Measurements from ENCODE around the gene NEURL3.
A peak's percentile ranks its signal among the peaks of the same experiment; 100 is the strongest.

The NEURL3 gene

DNA sequence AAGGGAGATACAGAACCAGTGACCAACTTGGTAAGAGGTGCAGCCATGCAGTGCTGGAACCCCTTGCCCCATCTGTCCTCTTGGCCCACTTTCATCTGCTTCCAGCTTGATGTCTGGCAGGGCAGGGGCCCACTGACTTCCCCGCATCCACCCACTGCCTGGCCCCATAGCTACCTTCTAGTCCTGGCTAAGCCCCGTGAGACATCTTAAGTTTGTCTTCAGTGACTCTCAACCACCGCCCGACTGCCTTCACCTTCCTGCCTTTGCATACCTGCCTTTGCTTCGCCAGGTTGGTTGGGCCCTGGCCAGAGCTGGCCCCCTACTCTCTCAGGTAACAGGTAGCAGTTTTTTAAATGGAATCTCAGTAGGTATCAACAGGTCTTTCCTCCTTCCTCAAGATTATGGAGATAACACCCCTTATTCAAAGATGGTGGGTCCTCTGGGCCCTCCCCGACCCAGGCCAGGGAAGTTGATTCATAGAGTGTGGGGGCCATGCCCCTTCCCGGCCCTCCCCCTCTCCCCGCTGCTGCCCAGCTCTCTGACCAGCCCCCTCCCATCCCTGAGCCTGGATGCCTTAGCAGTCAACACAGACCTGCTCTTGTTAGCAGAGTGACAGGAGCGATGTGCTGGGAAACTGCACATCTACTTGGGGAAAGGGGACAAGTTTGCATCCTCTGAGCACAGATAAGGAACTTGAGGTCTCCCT is 34.2 kb upstream of the NEURL3 start:
- DNase-seq = no peak

DNA sequence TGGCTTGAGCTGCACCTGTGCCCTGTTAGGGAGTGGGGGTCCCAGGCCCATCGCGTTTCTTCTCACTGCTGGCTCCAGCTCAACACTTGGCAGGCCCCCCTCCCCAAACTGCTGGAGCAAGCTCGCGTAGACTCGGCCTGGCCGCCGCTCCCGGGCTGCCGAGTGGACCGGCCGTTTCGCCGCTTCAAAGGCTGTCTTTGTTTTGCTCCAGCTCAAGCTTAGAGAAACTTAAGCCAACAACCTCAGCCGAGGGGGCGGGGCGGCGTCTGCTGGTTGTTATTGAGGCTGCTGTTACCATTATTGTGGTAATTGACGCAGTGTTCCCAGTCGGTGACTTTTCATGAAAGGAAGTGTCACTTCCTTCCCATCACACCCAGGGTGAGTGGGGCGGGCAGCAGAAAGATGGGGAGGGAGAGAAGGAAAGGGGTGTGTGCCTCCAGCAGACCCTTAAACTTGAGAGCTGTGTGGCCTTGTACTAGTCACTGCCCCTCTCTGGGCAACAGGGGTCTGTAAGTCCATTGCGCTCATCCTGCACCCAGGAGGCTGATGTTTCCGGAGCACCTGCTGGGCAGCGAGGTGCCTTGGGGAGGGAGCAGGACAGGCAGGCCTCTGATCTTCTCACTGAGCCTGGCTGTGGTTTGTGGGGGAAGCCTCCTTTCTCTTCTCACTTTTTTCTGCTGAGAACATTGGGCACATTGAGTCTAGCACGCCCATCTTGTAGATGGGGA is 33.5 kb upstream of the NEURL3 start:
- DNase-seq = no peak

DNA sequence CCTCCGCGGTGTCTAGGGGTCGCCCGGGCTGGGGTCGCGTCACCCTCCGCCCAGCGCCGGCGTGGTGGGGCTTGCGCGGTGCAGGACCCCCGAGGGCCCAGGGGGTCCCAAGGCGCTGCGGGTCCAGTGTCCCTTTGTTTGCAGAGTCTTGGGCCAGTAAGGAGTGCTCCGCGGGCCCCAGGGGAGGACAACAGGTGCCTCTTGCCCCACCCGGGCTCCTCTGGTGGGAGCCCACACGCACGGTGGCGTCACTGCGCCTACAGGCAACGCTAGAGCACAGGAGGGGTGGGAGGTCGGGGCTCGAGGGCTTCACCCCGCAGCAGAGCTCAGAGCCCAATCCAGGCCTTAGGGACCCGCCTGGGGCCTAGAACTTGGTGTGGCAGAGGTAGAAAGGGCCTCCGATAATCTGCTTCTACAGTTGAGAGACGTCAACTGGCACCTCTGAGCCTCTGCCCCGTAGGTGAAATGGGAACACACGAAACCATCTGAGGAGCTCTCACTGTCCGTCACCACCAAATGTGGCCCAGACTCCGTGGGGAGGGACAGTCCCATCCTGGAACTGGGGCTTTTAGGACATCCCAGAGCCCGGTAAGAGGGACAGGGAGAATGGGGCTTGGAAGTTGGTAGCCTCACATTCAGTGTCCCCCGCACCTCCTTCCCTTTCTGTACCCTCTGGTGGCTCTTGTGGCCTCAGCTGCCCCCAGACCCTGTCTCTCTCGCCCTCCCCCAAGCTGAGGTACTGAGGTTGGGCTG is 32.8 kb upstream of the NEURL3 start:
- DNase-seq = no peak

DNA sequence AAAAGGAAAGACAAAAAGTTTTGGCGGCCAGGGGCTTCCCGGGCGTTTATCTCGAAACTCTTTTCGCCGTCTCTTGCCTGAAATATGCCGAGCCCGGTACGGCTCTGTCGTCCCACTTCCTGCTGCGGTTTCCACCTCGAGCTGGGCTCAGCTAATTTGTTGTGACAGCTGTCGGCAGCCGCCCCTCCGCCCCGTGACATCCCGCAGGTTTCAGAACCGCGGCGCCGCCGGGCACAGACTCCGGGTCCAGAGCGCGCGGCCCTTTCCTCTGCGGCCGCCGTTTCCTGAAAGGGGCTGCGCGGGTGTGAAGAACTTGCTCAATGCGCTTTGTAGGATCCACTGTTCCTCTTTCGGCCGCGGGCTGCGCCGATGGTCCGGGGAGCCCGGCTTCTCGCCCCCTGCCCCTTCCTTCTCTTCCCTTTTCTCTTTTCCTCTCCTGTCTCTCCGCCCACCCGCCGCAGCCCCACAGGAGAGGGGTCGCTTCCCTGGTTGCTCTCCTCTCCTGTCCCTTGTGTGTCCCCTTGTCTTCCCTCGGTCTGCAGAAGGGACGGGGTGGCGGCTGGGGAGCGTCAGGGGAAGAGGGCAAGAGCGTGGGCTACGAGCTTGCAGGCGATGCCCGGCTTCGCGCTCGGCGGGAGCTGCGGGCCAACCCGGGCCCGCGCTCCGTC is 32.0 kb upstream of the NEURL3 start:
- peak; percentile 23 for DNase-seq

DNA sequence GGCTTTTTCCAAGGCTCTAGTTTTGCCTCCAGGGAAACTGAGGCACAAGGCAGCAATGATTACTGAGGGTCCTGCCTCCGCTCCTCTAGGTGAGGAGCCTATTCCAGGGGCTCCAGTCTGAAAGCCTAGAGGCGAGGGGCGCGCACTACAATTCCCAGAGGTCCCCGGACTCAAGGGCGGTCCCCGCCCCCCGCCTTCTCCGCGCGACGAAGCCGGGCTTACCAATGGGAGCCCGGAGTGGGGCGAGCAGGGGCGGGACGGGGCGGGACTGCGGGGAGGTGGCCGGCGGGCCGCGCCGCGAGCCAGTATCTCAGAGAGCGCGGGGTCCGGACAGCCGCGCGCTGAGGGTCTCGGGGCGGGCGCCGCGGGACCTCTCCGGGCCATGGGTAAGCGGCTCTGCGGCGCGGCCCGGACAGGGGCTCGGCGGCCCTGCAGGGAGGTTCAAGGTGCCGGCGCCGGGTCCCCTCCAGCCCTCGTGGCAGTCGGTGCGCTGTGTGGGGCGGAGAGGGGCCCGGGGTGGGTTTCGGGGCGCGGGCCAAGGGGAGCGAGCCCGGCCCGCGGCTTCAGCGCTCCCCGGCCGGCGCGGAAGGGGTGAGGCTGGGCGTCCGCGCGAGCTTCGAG is 31.4 kb upstream of the NEURL3 start, which contains the start of gene ARID5A:
TSS of gene ARID5A (plus strand) at position 308 of the 621 bp plus-strand sequence. CDS start at position 383, 75 bp downstream.
- DNase-seq = peak; percentile 71

DNA sequence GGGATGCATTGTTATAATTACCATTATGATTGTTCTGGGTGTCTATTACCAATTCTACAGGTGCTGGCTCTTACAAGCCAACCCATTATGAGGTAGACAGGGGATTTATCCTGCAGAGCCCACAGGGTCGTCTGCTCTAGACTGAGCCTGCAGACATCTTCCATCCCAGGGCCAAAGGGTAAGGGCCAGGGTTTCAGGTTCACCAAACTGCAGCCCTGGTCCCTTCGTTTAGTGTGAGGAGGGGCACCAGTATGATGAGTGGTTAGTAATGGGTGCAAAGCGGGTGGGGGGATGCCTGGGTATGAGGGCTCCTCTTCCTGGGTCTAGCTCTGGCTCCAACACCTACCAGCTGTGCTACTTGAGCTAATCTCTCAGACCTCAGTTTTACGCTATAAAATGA is 30.2 kb upstream of the NEURL3 start:
- DNase-seq = no peak

DNA sequence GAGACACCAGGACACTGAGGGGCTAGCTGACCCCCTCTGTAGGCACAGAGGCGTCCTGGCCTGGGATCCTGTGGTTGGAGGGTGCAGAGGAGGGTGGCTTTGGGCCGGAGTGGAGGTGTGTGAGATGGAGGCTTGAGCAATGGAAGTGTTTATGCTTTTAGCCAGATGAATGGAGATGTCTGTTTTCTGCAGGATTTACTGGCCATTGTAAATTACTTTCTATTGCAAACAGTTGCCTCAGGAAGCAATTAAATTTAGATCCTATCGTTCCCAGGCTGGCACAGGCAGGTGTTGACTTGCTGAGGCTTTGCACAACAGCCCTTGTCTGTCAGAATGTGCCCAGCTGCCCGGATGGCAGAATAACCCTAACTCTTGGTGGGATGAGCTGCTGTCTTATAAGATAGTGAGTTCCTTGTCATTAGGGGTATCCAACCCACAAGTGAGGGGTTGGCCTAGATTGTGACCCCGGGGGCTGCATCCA is 29.6 kb upstream of the NEURL3 start:
- DNase-seq = peak; percentile 80

DNA sequence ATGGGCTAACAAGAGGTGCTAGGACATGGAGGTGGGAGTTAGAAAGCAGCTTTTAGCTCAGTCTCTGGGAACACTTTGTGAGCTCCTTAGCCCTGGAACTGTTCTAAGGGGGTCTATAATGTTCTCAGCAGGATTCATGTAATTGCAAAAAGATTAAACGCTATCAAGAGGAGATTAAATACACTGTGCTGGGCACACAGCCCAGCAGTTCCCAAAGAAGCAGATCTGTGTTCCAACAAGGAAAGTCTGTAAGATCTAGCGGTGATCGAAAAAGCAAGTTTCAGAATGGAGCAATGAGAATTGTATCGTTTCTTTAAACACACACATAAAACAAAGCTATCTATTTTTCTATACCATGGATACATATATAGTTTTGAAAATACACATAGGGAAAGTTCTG is 29.0 kb upstream of the NEURL3 start:
- DNase-seq = no peak

DNA sequence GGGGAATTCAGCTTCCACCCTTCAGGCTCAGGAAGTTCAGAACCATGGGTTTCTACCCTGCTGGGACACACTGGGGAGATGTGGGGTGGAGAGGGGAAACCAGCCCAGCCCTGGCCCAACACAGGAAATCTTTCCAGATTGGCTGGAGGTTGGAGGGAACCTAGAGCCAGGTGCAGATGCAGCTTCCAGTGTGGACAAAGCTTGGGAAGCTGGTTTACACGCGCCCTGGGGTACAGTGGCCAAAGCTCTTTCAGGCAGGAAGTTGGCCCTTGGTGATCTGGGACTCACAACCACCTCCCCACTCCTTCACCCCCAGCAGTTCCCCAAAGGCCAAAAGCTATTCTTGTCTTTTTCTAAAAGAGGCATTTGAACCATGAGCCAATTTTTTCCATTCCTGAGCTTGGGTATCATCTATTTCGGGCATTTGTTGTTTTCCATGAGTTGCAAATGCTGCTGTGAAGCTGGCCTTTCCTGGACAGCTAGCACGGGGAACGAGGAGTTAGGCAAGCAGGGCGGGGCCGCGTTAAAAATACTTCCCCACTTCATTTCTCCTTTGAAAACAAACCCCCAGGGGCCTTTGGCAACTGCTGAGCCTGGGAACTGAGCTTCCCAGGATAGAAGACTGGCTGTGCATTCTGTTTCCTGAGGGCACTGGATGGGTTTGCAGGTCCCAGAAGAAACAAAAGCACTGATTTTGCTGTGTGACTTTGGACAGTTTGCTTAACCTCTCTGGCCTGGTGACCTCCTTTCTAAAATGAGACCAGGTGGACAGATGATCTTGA is 28.3 kb upstream of the NEURL3 start:
- DNase-seq = no peak

DNA sequence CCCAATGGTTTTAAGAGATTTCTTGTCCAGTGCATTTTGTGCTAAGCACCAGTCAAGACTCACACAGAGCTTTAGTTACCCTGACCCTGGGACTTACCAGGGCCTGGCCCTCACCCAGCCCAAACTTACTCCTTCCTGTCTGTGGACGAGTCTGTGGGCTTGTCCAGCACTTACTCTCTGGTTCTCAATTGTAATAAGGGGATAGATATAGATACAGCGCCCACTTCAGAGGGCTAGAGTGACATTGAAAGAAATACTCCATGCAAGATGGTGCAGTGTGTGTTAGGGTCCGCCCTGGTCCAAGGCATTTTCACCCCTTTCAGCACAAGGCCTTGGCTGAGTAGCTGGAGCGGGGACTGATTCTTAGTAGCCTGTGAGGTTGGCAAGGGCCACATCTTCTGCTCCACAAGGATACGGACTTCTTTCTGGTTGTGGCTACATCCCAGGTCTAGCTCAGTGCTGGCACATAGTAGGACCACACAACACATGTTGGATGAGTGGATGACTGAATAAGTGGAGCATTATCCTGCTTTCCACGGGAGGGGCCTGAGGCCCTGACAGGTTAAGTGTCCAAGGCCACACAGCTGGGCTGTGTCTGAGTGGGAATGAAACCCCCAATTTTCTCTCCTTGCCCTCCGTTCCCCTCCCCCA is 27.6 kb upstream of the NEURL3 start:
- no peak for DNase-seq

DNA sequence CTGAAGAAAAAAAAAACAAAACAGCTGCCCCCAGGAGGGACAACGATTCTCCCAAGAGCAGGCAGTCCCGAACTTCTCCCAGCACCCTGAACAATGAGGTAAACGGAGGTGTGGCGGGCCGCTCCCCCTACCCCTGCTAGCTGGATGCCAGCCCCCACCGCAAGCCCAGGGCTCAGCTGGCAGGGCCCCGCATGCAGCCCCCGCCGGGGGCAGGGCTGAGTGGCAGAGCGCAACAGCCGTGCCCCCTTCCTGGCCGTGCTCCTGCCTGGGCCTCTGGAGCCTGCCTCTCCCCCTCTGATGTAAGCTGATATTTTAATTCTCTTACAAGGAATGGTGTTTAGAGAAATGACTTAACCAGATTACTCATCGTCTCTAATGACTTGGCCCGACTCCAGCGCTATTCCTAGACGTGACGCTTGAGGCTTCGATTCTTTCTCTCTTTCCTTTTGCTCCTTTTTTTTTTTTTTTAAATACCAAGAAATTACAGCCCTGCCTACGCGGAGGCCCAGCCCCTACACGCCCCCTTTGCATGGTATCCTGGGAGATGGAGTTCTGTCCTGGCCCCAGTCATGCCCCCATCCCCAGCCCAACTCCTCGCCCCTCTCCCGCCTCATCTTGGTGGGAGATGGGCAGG is 26.8 kb upstream of the NEURL3 start:
- DNase-seq = peak; percentile 92

DNA sequence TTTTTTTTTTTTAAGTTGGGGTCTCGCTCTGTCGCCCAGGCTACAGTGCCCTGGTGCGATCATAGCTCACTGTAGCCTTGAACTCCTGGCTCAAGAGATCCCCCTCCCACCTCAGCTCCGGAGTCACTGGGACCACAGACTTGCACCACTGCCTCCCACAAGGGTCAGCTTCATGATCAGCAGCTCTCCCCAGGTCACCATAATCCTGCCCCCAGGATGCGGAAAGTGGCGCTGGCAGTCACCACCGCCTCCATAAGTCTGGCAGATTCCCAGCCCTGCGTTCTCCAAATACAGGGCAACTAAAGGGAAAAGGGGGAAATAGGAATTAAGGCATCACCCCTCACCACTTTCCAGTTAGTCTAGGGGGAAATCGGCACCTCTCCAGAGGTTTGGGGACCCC is 26.2 kb upstream of the NEURL3 start:
- no peak for DNase-seq

DNA sequence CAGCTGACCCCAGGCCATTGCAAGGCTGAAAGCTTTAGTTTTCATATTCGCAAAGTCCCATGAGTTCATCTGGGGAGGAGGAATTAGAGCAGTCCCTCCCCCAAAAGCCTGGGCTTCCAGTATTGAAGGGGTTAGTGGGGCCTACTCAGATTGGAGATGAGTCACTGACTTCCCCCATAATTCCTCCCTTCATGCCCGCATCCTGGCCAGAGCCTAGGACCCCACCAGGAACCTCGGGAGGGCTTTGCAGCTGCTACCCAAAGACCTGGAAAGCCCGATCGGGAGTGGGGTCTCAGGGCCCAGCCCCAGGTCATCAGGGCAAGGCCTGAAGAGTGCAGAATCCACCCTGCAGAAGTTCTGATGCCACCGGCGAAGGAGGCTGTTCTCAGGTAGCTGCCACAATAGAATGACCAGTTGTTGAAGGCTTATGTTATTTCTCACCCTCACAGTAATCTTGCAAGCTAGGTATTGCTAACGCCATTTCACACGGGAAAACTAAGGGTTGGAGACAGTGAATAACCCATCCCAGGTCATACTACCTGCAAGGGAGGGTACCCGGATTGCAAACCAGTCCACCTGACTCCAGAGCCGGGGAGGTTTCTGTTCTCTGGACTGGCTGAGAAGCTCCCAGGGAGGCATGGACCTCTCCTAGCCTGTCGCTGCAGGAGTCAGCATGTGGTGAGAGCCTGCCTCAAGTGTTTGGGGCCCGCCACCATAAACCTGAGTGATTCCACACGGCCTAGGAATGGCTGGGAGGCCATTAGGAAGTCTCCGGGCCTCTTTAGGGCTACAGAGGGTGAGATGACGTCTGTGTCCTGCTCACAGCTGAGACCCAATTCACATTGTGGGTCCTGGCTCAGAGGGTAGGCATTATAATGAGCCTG is 25.6 kb upstream of the NEURL3 start:
- no peak for DNase-seq

DNA sequence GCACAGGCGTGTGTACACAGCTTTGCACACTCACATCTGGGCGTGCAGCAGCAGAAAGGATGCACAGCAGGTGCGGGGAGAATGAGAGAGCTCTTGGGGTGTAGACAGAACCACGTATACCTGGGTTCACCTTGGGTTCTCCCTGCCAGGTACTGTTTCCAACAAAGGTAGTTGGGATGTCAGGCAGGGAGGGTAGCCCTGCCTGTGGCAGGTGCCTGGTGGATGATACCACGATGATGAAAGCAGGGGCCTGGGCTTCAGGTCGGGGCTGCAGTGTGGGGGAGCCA is 24.9 kb upstream of the NEURL3 start:
- no peak for DNase-seq

DNA sequence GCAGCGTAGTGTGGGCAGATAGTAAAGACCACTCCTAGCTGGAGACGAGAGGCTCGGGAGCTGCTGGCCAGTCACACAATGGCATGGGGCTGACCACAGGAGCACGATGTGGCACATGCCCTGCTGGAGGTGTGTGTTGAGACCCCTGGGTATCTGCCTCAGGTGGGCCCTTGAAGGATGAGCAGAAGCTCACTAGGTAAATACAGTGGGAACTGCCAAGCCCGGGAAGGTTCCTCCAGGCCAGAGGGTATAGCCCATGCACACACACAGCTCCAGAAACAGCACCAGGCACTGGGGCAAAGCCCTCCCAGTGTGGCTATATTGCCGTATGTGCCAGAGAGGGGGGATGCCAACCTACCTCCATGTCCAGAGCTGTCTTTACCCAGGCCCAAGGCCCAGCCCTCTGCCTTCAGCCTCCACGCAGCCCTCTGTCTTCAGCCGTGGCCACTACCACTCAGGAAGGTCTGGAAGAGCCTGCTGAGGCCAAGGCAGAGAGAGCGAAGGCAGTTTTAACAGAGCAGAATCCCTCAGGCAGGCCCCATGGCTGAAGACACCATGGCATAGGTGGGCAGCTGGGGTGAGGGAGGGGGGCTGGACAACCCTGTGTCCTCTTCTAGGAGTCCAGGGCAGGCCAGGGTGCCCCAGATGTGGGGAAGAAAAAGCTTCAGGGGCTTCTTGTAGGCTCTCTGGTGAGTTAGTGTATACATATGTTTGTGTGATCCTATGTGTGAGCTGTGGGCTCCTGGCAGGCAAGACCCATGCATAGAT is 24.4 kb upstream of the NEURL3 start:
- DNase-seq = no peak

DNA sequence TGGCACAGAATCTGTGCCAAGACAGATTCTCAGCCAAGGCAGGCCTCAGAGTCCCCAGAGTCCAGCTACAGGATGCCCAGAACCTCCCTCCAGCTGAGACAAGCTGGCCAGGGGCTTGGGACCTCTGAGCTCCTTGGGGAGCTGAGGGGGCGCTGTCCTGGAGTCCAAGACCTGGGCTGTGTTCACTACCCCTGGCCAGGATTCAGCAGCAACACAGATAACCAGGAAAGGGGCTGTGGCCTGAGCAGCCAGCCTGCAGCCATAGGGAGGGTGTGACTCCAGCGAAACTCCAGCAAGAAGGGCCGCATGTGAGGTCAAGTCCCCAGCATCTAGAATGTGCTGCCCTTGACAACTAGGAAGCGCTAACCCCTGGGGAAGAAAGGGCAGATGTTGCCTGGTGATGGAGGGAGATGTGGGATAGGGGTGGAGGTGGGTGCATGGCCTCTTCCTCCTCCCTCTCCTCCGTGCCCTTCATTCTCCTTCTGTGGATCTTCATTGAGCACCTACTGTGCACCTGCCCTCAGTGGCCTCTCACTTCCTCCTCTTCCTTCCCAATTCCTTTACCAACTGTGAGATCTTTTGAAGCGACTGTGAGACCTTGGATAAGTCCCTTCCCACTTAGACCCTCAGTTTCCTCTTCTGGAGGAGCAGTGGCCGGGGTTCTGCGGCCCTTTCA is 23.7 kb upstream of the NEURL3 start:
- no peak for DNase-seq

DNA sequence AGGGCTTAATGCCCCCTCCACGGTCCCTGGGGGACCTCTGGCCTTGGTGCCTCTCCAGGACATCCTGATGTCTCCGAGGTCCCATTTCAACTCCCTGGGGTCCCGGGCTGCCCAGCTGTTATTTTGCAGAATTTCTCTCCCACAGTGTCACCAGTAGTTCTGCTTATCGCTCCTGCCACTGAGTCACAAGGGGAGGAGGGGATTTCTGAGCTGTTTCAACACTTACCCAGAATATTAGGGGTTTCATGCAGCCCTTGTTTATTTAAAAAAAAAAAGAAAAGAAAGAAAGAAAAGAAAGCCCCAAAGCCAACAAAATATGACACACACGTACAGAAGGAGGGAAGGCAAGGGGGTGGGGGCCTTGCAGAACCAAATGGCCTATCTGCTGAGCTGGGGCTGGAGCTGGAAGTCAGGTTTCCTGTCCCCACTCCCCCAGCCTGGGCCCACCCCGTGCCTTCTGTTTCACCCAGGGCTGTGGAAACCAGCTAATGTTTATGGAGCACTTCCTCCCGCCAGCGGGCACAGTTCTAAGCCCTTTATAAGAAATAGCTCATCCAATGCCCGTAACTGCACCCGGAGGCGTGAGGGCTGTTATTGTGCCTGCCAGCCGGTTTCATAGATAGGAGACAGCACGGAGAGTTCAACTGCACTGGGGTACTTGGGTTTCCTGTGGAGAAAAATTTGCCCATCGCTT is 23.0 kb upstream of the NEURL3 start:
- no peak for DNase-seq
